H9 (cell line): ENCODE measurements around the gene ZIC5. TPM values are rescaled to one million over a fixed set of nuclear protein-coding genes. Genes with fewer than 3 reads are reported as not detected.

ENCODE experiments used
- DNase-seq: peaks from one replicate; pipeline ENCODE4 v3.0.0-alpha.2; 2017
- H2AFZ ChIP-seq: one replicate; pipeline ENCODE4 v1.6.1; 2013; ENCODE audit warnings: mild to moderate bottlenecking, low read length, control low read depth, moderate library complexity
- H2AK5ac ChIP-seq: 2 replicates; pipeline ENCODE4 v1.6.1; 2013; ENCODE audit warnings: low read length, control low read depth, mixed read lengths; ENCODE audit not compliant: insufficient read length
- H2BK120ac ChIP-seq: one replicate; pipeline ENCODE4 v1.6.1; 2013; ENCODE audit warnings: low read depth, mild to moderate bottlenecking, low read length, control low read depth, inconsistent platforms; ENCODE audit not compliant: poor library complexity, severe bottlenecking
- H2BK12ac ChIP-seq: 2 replicates; pipeline ENCODE4 v1.6.1; 2013; ENCODE audit warnings: low read length, control low read depth, mixed read lengths, low read depth; ENCODE audit not compliant: insufficient read length
- H2BK15ac ChIP-seq: 2 replicates; pipeline ENCODE4 v1.6.1; 2013; ENCODE audit warnings: low read depth, low read length, control low read depth
- H2BK20ac ChIP-seq: one replicate; pipeline ENCODE4 v1.6.1; 2013; ENCODE audit warnings: low read depth, mild to moderate bottlenecking, low read length, control low read depth, inconsistent platforms; ENCODE audit not compliant: poor library complexity, severe bottlenecking
- H2BK5ac ChIP-seq: 2 replicates; pipeline ENCODE4 v1.6.1; 2013; ENCODE audit warnings: low read length, control low read depth, mixed read lengths; ENCODE audit not compliant: insufficient read length
- H3K14ac ChIP-seq: 2 replicates; pipeline ENCODE4 v1.6.1; 2013; ENCODE audit warnings: low read length, control low read depth; ENCODE audit not compliant: insufficient read depth
- H3K18ac ChIP-seq: 2 replicates; pipeline ENCODE4 v1.6.1; 2013; ENCODE audit warnings: low read depth, mild to moderate bottlenecking, mixed read lengths, low read length, control low read depth; ENCODE audit not compliant: insufficient read length
- H3K23ac ChIP-seq: 2 replicates; pipeline ENCODE4 v1.6.1; 2013; ENCODE audit warnings: low read length, control low read depth, mixed read lengths, low read depth; ENCODE audit not compliant: insufficient read length
- H3K23me2 ChIP-seq: 2 replicates; pipeline ENCODE4 v1.6.1; 2013; ENCODE audit warnings: low read depth, mild to moderate bottlenecking, mixed read lengths, low read length, control low read depth; ENCODE audit not compliant: insufficient read length, poor library complexity, severe bottlenecking
- H3K27ac ChIP-seq: 2 replicates; pipeline ENCODE4 v1.5.1; 2013; ENCODE audit warnings: low read length, control low read depth, mixed read lengths, low read depth; ENCODE audit not compliant: insufficient read length
- H3K27me3 ChIP-seq: 2 replicates; pipeline ENCODE4 v1.6.1; 2013; ENCODE audit warnings: low read length, control low read depth, inconsistent platforms; ENCODE audit not compliant: insufficient read depth
- H3K4ac ChIP-seq: 2 replicates; pipeline ENCODE4 v1.6.1; 2013; ENCODE audit warnings: low read depth, mild to moderate bottlenecking, control low read depth, inconsistent platforms, low read length, moderate library complexity
- H3K4me1 ChIP-seq: 2 replicates; pipeline ENCODE4 v1.6.1; 2013; ENCODE audit warnings: low read length, control low read depth, inconsistent platforms; ENCODE audit not compliant: insufficient read depth
- H3K4me2 ChIP-seq: 2 replicates; pipeline ENCODE4 v1.6.1; 2013; ENCODE audit warnings: low read length, control low read depth, mixed read lengths; ENCODE audit not compliant: insufficient read length, insufficient read depth
- H3K56ac ChIP-seq: 2 replicates; pipeline ENCODE4 v1.6.1; 2013; ENCODE audit warnings: low read depth, mild to moderate bottlenecking, mixed read lengths, low read length, control low read depth; ENCODE audit not compliant: insufficient read length
- H3K79me1 ChIP-seq: 2 replicates; pipeline ENCODE4 v1.6.1; 2013; ENCODE audit warnings: low read depth, mild to moderate bottlenecking, moderate library complexity, low read length, control low read depth, inconsistent platforms; ENCODE audit not compliant: insufficient read depth, poor library complexity, severe bottlenecking
- H3K79me2 ChIP-seq: 2 replicates; pipeline ENCODE4 v1.6.1; 2013; ENCODE audit warnings: low read length, control low read depth, inconsistent platforms; ENCODE audit not compliant: insufficient read depth
- H3K9ac ChIP-seq: 2 replicates; pipeline ENCODE4 v1.6.1; 2013; ENCODE audit warnings: low read length, control low read depth, mixed read lengths; ENCODE audit not compliant: insufficient read length; ENCODE audit errors: extremely low read depth
- H3K9me3 ChIP-seq: one replicate; pipeline ENCODE4 v1.6.1; 2013; ENCODE audit warnings: low read depth, low read length, inconsistent platforms; ENCODE audit not compliant: control insufficient read depth
- H3T11ph ChIP-seq: one replicate; pipeline ENCODE4 v1.6.1; 2013; ENCODE audit warnings: mild to moderate bottlenecking, low read length, control low read depth, inconsistent platforms
- H4K20me1 ChIP-seq: one replicate; pipeline ENCODE4 v1.6.1; 2013; ENCODE audit not compliant: control insufficient read depth, insufficient read length, insufficient read depth
- H4K5ac ChIP-seq: 2 replicates; pipeline ENCODE4 v1.6.1; 2013; ENCODE audit warnings: low read depth, mild to moderate bottlenecking, mixed read lengths, low read length, control low read depth; ENCODE audit not compliant: insufficient read length
- H4K8ac ChIP-seq: replicated peaks from 2 replicates; pipeline ENCODE4 v1.6.1; 2013; ENCODE audit warnings: low read length, control low read depth, mixed read lengths, low read depth; ENCODE audit not compliant: insufficient read length
- H4K91ac ChIP-seq: 2 replicates; pipeline ENCODE4 v1.6.1; 2013; ENCODE audit warnings: low read depth, mild to moderate bottlenecking, moderate library complexity, mixed read lengths, low read length, control low read depth; ENCODE audit not compliant: insufficient read length
- H3K27ac Mint-ChIP-seq, 3 experiments: 2 replicates in 2 of 3; 3 replicates in 1 of 3; pipeline ENCODE4 v1.8.0; 2020 to 2021; ENCODE audit warnings: mixed read lengths in 3 of 3, mild to moderate bottlenecking in 1 of 3, moderate library complexity in 1 of 3
- H3K27me3 Mint-ChIP-seq: 2 replicates; pipeline ENCODE4 v1.8.0; 2021; ENCODE audit warnings: low read depth, mild to moderate bottlenecking, moderate library complexity, mixed read lengths
- H3K36me3 Mint-ChIP-seq, 3 experiments: 2 replicates in 2 of 3; 3 replicates in 1 of 3; pipeline ENCODE4 v1.8.0; 2020 to 2021; ENCODE audit warnings: low read depth in 3 of 3, mixed read lengths in 3 of 3; ENCODE audit not compliant: insufficient read depth in 1 of 3
- H3K4me1 Mint-ChIP-seq, 2 experiments: 2 replicates each; pipeline ENCODE4 v1.8.0; 2020; ENCODE audit warnings: mixed read lengths in 2 of 2
- H3K4me3 Mint-ChIP-seq, 2 experiments: 2 replicates in 1 of 2; 3 replicates in 1 of 2; pipeline ENCODE4 v1.8.0; 2020 to 2021; ENCODE audit warnings: mild to moderate bottlenecking in 2 of 2, mixed read lengths in 2 of 2, moderate library complexity in 1 of 2
- H3K9me3 Mint-ChIP-seq, 2 experiments: 2 replicates in 1 of 2; 3 replicates in 1 of 2; pipeline ENCODE4 v1.8.0; 2020; ENCODE audit warnings: mild to moderate bottlenecking in 2 of 2, mixed read lengths in 2 of 2, moderate library complexity in 1 of 2
- CTCF ChIP-seq: fragments of 200-600 bp; sonication (generic); conservative IDR thresholded peaks from 3 replicates; pipeline ENCODE4 v1.8.0; 2021; ENCODE audit warnings: antibody characterized with exemption, mild to moderate bottlenecking
- WGBS: extraction: QIAGEN DNeasy Blood & Tissue Kit; methylation state at CpG from one replicate; pipeline ENCODE4 v1.1.7; 2013; ENCODE audit warnings: missing lambda C conversion rate, low lambda C conversion rate, mixed read lengths; ENCODE audit not compliant: insufficient read length; ENCODE audit errors: extremely low coverage; 5-methylcytosine and 5-hydroxymethylcytosine counted together
- total RNA-seq: library from RNA; stranded (reverse); gene quantifications from 2 replicates; pipeline ENCODE4 v1.2.1, GENCODE V29; 2021

The ZIC5 gene
- total RNA-seq, 1 experiment from 2014 or later: 51.9 TPM

GRCh38 chr13:99995589-99996380, 24.2 kb upstream of the ZIC5 start:
- no peaks in the 10 kb centered on the region for H3K9me3 ChIP-seq
- no peak for TF ChIP-seq CTCF
- no peak overlapping the region for H3K14ac ChIP-seq
- no peak overlapping the region for H3K23ac ChIP-seq
- H2AFZ ChIP-seq: no peak overlapping the region
- Mint-ChIP-seq H3K36me3 (no peaks in the 10 kb centered on the region), H3K4me1 (peaks cover 50 to 57% of the 10 kb centered on the region in 2 experiments), H3K4me3 (peak overlapping the region; percentile 58 to 77), H3K27me3 (peaks cover 67% of the 10 kb centered on the region), H3K9me3 (peaks cover 0 to 9% of the 10 kb centered on the region in 2 experiments; a peak in 2 of 5 replicates), H3K27ac (no peak overlapping the region)
- no peak overlapping the region for H4K8ac ChIP-seq
- no peaks in the 10 kb centered on the region for H3K79me2 ChIP-seq
- no peak overlapping the region for H3K18ac ChIP-seq
- no peak overlapping the region for H2BK15ac ChIP-seq
- H4K20me1 ChIP-seq: no peaks in the 10 kb centered on the region
- H3K27me3 ChIP-seq: peaks cover 33% of the 10 kb centered on the region; the same call in 1 of the 2 replicates
- H3K4ac ChIP-seq: no peak overlapping the region
- peaks cover 34% of the 10 kb centered on the region for H3K23me2 ChIP-seq
- no peak overlapping the region for H3T11ph ChIP-seq
- no peak overlapping the region for H4K91ac ChIP-seq
- no peak overlapping the region for H2BK12ac ChIP-seq
- DNase-seq: no peak
- peak overlapping the region; percentile 99 for H3K4me2 ChIP-seq
- no peak overlapping the region for H2BK20ac ChIP-seq
- WGBS: no CpG with 5 or more reads among the region's 21 CpGs
- H3K79me1 ChIP-seq: no peaks in the 10 kb centered on the region
- H3K9ac ChIP-seq: peak overlapping the region; percentile 12
- no peak overlapping the region for H4K5ac ChIP-seq
- H3K56ac ChIP-seq: no peak overlapping the region
- peaks cover 5% of the 10 kb centered on the region; the same call in 1 of the 2 replicates for H3K4me1 ChIP-seq
- H2AK5ac ChIP-seq: no peak overlapping the region
- H3K27ac ChIP-seq: no peak overlapping the region
- no peak overlapping the region for H2BK5ac ChIP-seq
- no peak overlapping the region for H2BK120ac ChIP-seq
